H9 (cell line): ENCODE data around the gene IDH3B. TPM values are rescaled to one million over a fixed set of nuclear protein-coding genes. Genes with fewer than 3 reads are reported as not detected.

Experiments used
- DNase-seq: peaks from one replicate; pipeline ENCODE4 v3.0.0-alpha.2; 2017
- H2AFZ ChIP-seq: one replicate; pipeline ENCODE4 v1.6.1; 2013; ENCODE audit warnings: mild to moderate bottlenecking, low read length, control low read depth, moderate library complexity
- H2AK5ac ChIP-seq: 2 replicates; pipeline ENCODE4 v1.6.1; 2013; ENCODE audit warnings: low read length, control low read depth, mixed read lengths; ENCODE audit not compliant: insufficient read length
- H2BK120ac ChIP-seq: one replicate; pipeline ENCODE4 v1.6.1; 2013; ENCODE audit warnings: low read depth, mild to moderate bottlenecking, low read length, control low read depth, inconsistent platforms; ENCODE audit not compliant: poor library complexity, severe bottlenecking
- H2BK12ac ChIP-seq: 2 replicates; pipeline ENCODE4 v1.6.1; 2013; ENCODE audit warnings: low read length, control low read depth, mixed read lengths, low read depth; ENCODE audit not compliant: insufficient read length
- H2BK15ac ChIP-seq: 2 replicates; pipeline ENCODE4 v1.6.1; 2013; ENCODE audit warnings: low read depth, low read length, control low read depth
- H2BK20ac ChIP-seq: one replicate; pipeline ENCODE4 v1.6.1; 2013; ENCODE audit warnings: low read depth, mild to moderate bottlenecking, low read length, control low read depth, inconsistent platforms; ENCODE audit not compliant: poor library complexity, severe bottlenecking
- H2BK5ac ChIP-seq: 2 replicates; pipeline ENCODE4 v1.6.1; 2013; ENCODE audit warnings: low read length, control low read depth, mixed read lengths; ENCODE audit not compliant: insufficient read length
- H3K14ac ChIP-seq: 2 replicates; pipeline ENCODE4 v1.6.1; 2013; ENCODE audit warnings: low read length, control low read depth; ENCODE audit not compliant: insufficient read depth
- H3K18ac ChIP-seq: 2 replicates; pipeline ENCODE4 v1.6.1; 2013; ENCODE audit warnings: low read depth, mild to moderate bottlenecking, mixed read lengths, low read length, control low read depth; ENCODE audit not compliant: insufficient read length
- H3K23ac ChIP-seq: 2 replicates; pipeline ENCODE4 v1.6.1; 2013; ENCODE audit warnings: low read length, control low read depth, mixed read lengths, low read depth; ENCODE audit not compliant: insufficient read length
- H3K23me2 ChIP-seq: 2 replicates; pipeline ENCODE4 v1.6.1; 2013; ENCODE audit warnings: low read depth, mild to moderate bottlenecking, mixed read lengths, low read length, control low read depth; ENCODE audit not compliant: insufficient read length, poor library complexity, severe bottlenecking
- H3K27ac ChIP-seq: 2 replicates; pipeline ENCODE4 v1.5.1; 2013; ENCODE audit warnings: low read length, control low read depth, mixed read lengths, low read depth; ENCODE audit not compliant: insufficient read length
- H3K27me3 ChIP-seq: 2 replicates; pipeline ENCODE4 v1.6.1; 2013; ENCODE audit warnings: low read length, control low read depth, inconsistent platforms; ENCODE audit not compliant: insufficient read depth
- H3K4ac ChIP-seq: 2 replicates; pipeline ENCODE4 v1.6.1; 2013; ENCODE audit warnings: low read depth, mild to moderate bottlenecking, control low read depth, inconsistent platforms, low read length, moderate library complexity
- H3K4me1 ChIP-seq: 2 replicates; pipeline ENCODE4 v1.6.1; 2013; ENCODE audit warnings: low read length, control low read depth, inconsistent platforms; ENCODE audit not compliant: insufficient read depth
- H3K4me2 ChIP-seq: 2 replicates; pipeline ENCODE4 v1.6.1; 2013; ENCODE audit warnings: low read length, control low read depth, mixed read lengths; ENCODE audit not compliant: insufficient read length, insufficient read depth
- H3K56ac ChIP-seq: 2 replicates; pipeline ENCODE4 v1.6.1; 2013; ENCODE audit warnings: low read depth, mild to moderate bottlenecking, mixed read lengths, low read length, control low read depth; ENCODE audit not compliant: insufficient read length
- H3K79me1 ChIP-seq: 2 replicates; pipeline ENCODE4 v1.6.1; 2013; ENCODE audit warnings: low read depth, mild to moderate bottlenecking, moderate library complexity, low read length, control low read depth, inconsistent platforms; ENCODE audit not compliant: insufficient read depth, poor library complexity, severe bottlenecking
- H3K79me2 ChIP-seq: 2 replicates; pipeline ENCODE4 v1.6.1; 2013; ENCODE audit warnings: low read length, control low read depth, inconsistent platforms; ENCODE audit not compliant: insufficient read depth
- H3K9ac ChIP-seq: 2 replicates; pipeline ENCODE4 v1.6.1; 2013; ENCODE audit warnings: low read length, control low read depth, mixed read lengths; ENCODE audit not compliant: insufficient read length; ENCODE audit errors: extremely low read depth
- H3K9me3 ChIP-seq: one replicate; pipeline ENCODE4 v1.6.1; 2013; ENCODE audit warnings: low read depth, low read length, inconsistent platforms; ENCODE audit not compliant: control insufficient read depth
- H3T11ph ChIP-seq: one replicate; pipeline ENCODE4 v1.6.1; 2013; ENCODE audit warnings: mild to moderate bottlenecking, low read length, control low read depth, inconsistent platforms
- H4K20me1 ChIP-seq: one replicate; pipeline ENCODE4 v1.6.1; 2013; ENCODE audit not compliant: control insufficient read depth, insufficient read length, insufficient read depth
- H4K5ac ChIP-seq: 2 replicates; pipeline ENCODE4 v1.6.1; 2013; ENCODE audit warnings: low read depth, mild to moderate bottlenecking, mixed read lengths, low read length, control low read depth; ENCODE audit not compliant: insufficient read length
- H4K8ac ChIP-seq: replicated peaks from 2 replicates; pipeline ENCODE4 v1.6.1; 2013; ENCODE audit warnings: low read length, control low read depth, mixed read lengths, low read depth; ENCODE audit not compliant: insufficient read length
- H4K91ac ChIP-seq: 2 replicates; pipeline ENCODE4 v1.6.1; 2013; ENCODE audit warnings: low read depth, mild to moderate bottlenecking, moderate library complexity, mixed read lengths, low read length, control low read depth; ENCODE audit not compliant: insufficient read length
- H3K27ac Mint-ChIP-seq, 3 experiments: 2 replicates in 2 of 3; 3 replicates in 1 of 3; pipeline ENCODE4 v1.8.0; 2020 to 2021; ENCODE audit warnings: mixed read lengths in 3 of 3, mild to moderate bottlenecking in 1 of 3, moderate library complexity in 1 of 3
- H3K27me3 Mint-ChIP-seq: 2 replicates; pipeline ENCODE4 v1.8.0; 2021; ENCODE audit warnings: low read depth, mild to moderate bottlenecking, moderate library complexity, mixed read lengths
- H3K36me3 Mint-ChIP-seq, 3 experiments: 2 replicates in 2 of 3; 3 replicates in 1 of 3; pipeline ENCODE4 v1.8.0; 2020 to 2021; ENCODE audit warnings: low read depth in 3 of 3, mixed read lengths in 3 of 3; ENCODE audit not compliant: insufficient read depth in 1 of 3
- H3K4me1 Mint-ChIP-seq, 2 experiments: 2 replicates each; pipeline ENCODE4 v1.8.0; 2020; ENCODE audit warnings: mixed read lengths in 2 of 2
- H3K4me3 Mint-ChIP-seq, 2 experiments: 2 replicates in 1 of 2; 3 replicates in 1 of 2; pipeline ENCODE4 v1.8.0; 2020 to 2021; ENCODE audit warnings: mild to moderate bottlenecking in 2 of 2, mixed read lengths in 2 of 2, moderate library complexity in 1 of 2
- H3K9me3 Mint-ChIP-seq, 2 experiments: 2 replicates in 1 of 2; 3 replicates in 1 of 2; pipeline ENCODE4 v1.8.0; 2020; ENCODE audit warnings: mild to moderate bottlenecking in 2 of 2, mixed read lengths in 2 of 2, moderate library complexity in 1 of 2
- WGBS: extraction: QIAGEN DNeasy Blood & Tissue Kit; methylation state at CpG from one replicate; pipeline ENCODE4 v1.1.7; 2013; ENCODE audit warnings: missing lambda C conversion rate, low lambda C conversion rate, mixed read lengths; ENCODE audit not compliant: insufficient read length; ENCODE audit errors: extremely low coverage; 5-methylcytosine and 5-hydroxymethylcytosine counted together
- total RNA-seq: library from RNA; stranded (reverse); gene quantifications from 2 replicates; pipeline ENCODE4 v1.2.1, GENCODE V29; 2021
- TF ChIP-seq, protein P1 (sequence below): fragments of 200-600 bp; sonication (generic); conservative IDR thresholded peaks from 3 replicates; pipeline ENCODE4 v1.8.0; 2021; ENCODE audit warnings: antibody characterized with exemption, mild to moderate bottlenecking

IDH3B gene
- total RNA-seq, 1 experiment from 2014 or later: 114 TPM

DNA sequence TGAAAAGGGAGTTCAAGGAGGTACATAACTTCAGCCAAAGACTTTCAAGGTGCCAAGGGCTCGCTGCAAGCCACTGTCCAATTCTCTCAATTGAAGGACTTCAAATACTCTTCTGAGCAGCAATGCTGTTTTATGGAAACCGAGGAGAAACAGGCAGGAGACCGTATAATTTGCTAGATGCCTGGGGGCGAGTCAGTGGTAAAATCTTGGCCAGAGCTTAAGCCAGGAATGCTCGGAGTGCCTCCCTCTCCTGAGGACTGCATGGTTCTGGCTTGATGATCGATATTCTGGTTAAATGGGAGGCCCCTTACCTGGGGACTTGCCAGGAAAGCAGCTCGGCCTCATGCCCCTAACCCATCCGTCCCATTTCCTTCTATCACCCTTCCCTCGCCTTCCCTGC is 47.4 kb downstream of the IDH3B start:
- H3T11ph ChIP-seq: no peak overlapping the region
- H3K9ac ChIP-seq: no peak overlapping the region
- H3K36me3 Mint-ChIP-seq: no peaks in the 10 kb centered on the region
- H3K79me1 ChIP-seq: no peaks in the 10 kb centered on the region
- no peak overlapping the region for H3K27ac Mint-ChIP-seq
- H3K27ac ChIP-seq: no peak overlapping the region
- no peak overlapping the region for H4K8ac ChIP-seq
- no peak overlapping the region for H2BK15ac ChIP-seq
- DNase-seq: no peak
- no peak overlapping the region for H2BK20ac ChIP-seq
- TF ChIP-seq, protein P1, sequence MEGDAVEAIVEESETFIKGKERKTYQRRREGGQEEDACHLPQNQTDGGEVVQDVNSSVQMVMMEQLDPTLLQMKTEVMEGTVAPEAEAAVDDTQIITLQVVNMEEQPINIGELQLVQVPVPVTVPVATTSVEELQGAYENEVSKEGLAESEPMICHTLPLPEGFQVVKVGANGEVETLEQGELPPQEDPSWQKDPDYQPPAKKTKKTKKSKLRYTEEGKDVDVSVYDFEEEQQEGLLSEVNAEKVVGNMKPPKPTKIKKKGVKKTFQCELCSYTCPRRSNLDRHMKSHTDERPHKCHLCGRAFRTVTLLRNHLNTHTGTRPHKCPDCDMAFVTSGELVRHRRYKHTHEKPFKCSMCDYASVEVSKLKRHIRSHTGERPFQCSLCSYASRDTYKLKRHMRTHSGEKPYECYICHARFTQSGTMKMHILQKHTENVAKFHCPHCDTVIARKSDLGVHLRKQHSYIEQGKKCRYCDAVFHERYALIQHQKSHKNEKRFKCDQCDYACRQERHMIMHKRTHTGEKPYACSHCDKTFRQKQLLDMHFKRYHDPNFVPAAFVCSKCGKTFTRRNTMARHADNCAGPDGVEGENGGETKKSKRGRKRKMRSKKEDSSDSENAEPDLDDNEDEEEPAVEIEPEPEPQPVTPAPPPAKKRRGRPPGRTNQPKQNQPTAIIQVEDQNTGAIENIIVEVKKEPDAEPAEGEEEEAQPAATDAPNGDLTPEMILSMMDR: no peak
- peaks cover 2 to 3% of the 10 kb centered on the region in 2 experiments; a peak in 3 of 5 replicates for H3K9me3 Mint-ChIP-seq
- no peak overlapping the region for H3K14ac ChIP-seq
- H3K4ac ChIP-seq: no peak overlapping the region
- no peaks in the 10 kb centered on the region for H3K23me2 ChIP-seq
- no peak overlapping the region for H2AFZ ChIP-seq
- no peak overlapping the region for H2BK120ac ChIP-seq
- no peak overlapping the region for H3K56ac ChIP-seq
- H3K23ac ChIP-seq: no peak overlapping the region
- peaks cover 49% of the 10 kb centered on the region for H3K27me3 Mint-ChIP-seq
- no peaks in the 10 kb centered on the region for H4K20me1 ChIP-seq
- H4K91ac ChIP-seq: no peak overlapping the region
- H2AK5ac ChIP-seq: no peak overlapping the region
- H3K27me3 ChIP-seq: no peaks in the 10 kb centered on the region
- no peaks in the 10 kb centered on the region for H3K9me3 ChIP-seq
- no peaks in the 10 kb centered on the region for H3K4me1 ChIP-seq
- no peak overlapping the region for H2BK5ac ChIP-seq
- no peak overlapping the region for H3K4me3 Mint-ChIP-seq
- WGBS: no CpG with 5 or more reads among the region's 9 CpGs
- H2BK12ac ChIP-seq: no peak overlapping the region
- H4K5ac ChIP-seq: no peak overlapping the region
- no peaks in the 10 kb centered on the region for H3K79me2 ChIP-seq
- H3K4me1 Mint-ChIP-seq: no peaks in the 10 kb centered on the region
- H3K18ac ChIP-seq: no peak overlapping the region
- no peak overlapping the region for H3K4me2 ChIP-seq
